Activated CD4-positive, alpha-beta T cell treated with anti-CD3 and anti-CD28 coated beads for 36 hours (primary cell): ENCODE data around the gene HRH2. TPM values are rescaled to one million over a fixed set of nuclear protein-coding genes. Genes with fewer than 3 reads are reported as not detected.
"Not testable (repeated sequence)": the region's sequence is repeated elsewhere in the genome, so short reads cannot be mapped to it uniquely, and the experiment has no call there.

Experiments used
- ATAC-seq: fragments of 200-7000 bp; cut with Tn5 transposase; one replicate; pipeline ENCODE4 v1.10.0; 2021; ENCODE audit warnings: mild to moderate bottlenecking, moderate library complexity
- CTCF ChIA-PET: fragments of 350-600 bp; sonication (Branson Sonifier 250); formaldehyde crosslinking; loops from one replicate; lab custom pipeline; 2021; ENCODE audit warnings: antibody characterized with exemption; lab: Charles Lee
- POLR2A ChIA-PET: fragments of 350-600 bp; sonication (Branson Sonifier 250); formaldehyde crosslinking; loops from one replicate; lab custom pipeline; 2021; ENCODE audit warnings: antibody characterized with exemption, inconsistent platforms; lab: Charles Lee
- DNase-seq: peaks from one replicate; pipeline ENCODE4 v3.0.0-alpha.2; 2020
- H3K27ac Mint-ChIP-seq: one replicate; pipeline ENCODE4 v1.8.0; 2021; ENCODE audit warnings: mixed read lengths
- H3K27me3 Mint-ChIP-seq: one replicate; pipeline ENCODE4 v1.8.0; 2021; ENCODE audit warnings: mixed read lengths
- H3K36me3 Mint-ChIP-seq: one replicate; pipeline ENCODE4 v1.8.0; 2021; ENCODE audit warnings: low read depth, mixed read lengths
- H3K4me1 Mint-ChIP-seq: one replicate; pipeline ENCODE4 v1.8.0; 2021; ENCODE audit warnings: mixed read lengths
- H3K4me3 Mint-ChIP-seq: one replicate; pipeline ENCODE4 v1.8.0; 2021; ENCODE audit warnings: mild to moderate bottlenecking, moderate library complexity, mixed read lengths
- H3K9me3 Mint-ChIP-seq: one replicate; pipeline ENCODE4 v1.8.0; 2021; ENCODE audit warnings: low read depth, mixed read lengths
- intact Hi-C, 2 experiments: fragments of 100-400 bp; cut with DNase I in 1 of 2; cut with micrococcal nuclease in 1 of 2; formaldehyde crosslinking; loops; one replicate each; pipeline versions ENCODE4 v1.14.2 to v1.15.1; 2022 to 2024; cut with DNase I, micrococcal nuclease
- total RNA-seq, 2 experiments: library from RNA; stranded (reverse); gene quantifications; one replicate each; pipeline ENCODE4 v1.2.3, GENCODE V29; 2021

Gene HRH2
- total RNA-seq, 2 experiments from 2014 or later: 12.3 to 16.9 TPM

GRCh38 chr5:175649967-175650366 lies 7.9 kb upstream of the HRH2 start:
- Mint-ChIP-seq H3K36me3 (peaks cover 14% of the 10 kb centered on the region), H3K4me1 (peaks cover 58% of the 10 kb centered on the region), H3K9me3 (peaks cover 18% of the 10 kb centered on the region), H3K27me3 (no peaks in the 10 kb centered on the region), H3K4me3 (no peak overlapping the region), H3K27ac (no peak overlapping the region)
- CTCF ChIA-PET: interaction anchor here (1.4 kb wide), 1 partner anchor 116 kb away, joined by 5 read pairs; no protein-coding TSS in a partner anchor
- intact Hi-C loops: loop anchor here (5.0 kb wide), 3 partner anchors 47 to 887 kb away; partner anchors contain the start of genes RNF44 (in 1 of the 2) and SFXN1 (in 1 of the 2)
- no peak for ATAC-seq
- no peak for DNase-seq
- POLR2A ChIA-PET: no interaction called here

- peaks cover 64% of the 10 kb centered on the region for H3K4me1 Mint-ChIP-seq
- H3K9me3 Mint-ChIP-seq: peaks cover 18% of the 10 kb centered on the region
- H3K27me3 Mint-ChIP-seq, DNase-seq, POLR2A ChIA-PET, H3K4me3 Mint-ChIP-seq, ATAC-seq: not testable (repeated sequence)
- intact Hi-C loops: loop anchor here (5.0 kb wide), 3 partner anchors 47 to 887 kb away; partner anchors contain the start of genes RNF44 (in 1 of the 2) and SFXN1 (in 1 of the 2)
- CTCF ChIA-PET: interaction anchor here (0.8 to 1.4 kb wide), 5 partner anchors 40 to 186 kb away, joined by 3 to 5 read pairs (median 3); no protein-coding TSS in a partner anchor
- peaks cover 14% of the 10 kb centered on the region for H3K36me3 Mint-ChIP-seq
- H3K27ac Mint-ChIP-seq: peak overlapping the region; percentile 89
These were observed 7.3 kb upstream of the HRH2 start for GRCh38 chr5:175650430-175651205.

GRCh38 chr5:175652741-175653663 lies 4.9 kb upstream of the HRH2 start:
- H3K4me1 Mint-ChIP-seq: peaks cover 75% of the 10 kb centered on the region
- H3K27ac Mint-ChIP-seq: peak overlapping the region; percentile 89
- no peaks in the 10 kb centered on the region for H3K27me3 Mint-ChIP-seq
- H3K4me3 Mint-ChIP-seq: peak overlapping the region; percentile 51
- ChIA-PET POLR2A (interaction anchor here (0.7 to 0.8 kb wide), 3 partner anchors 119 to 721 kb away, joined by 3 to 4 read pairs (median 3); no protein-coding TSS in a partner anchor), CTCF (interaction anchor here (0.7 to 2.3 kb wide), 5 partner anchors 15 to 136 kb away, joined by 3 to 5 read pairs (median 3); no protein-coding TSS in a partner anchor)
- intact Hi-C loops: loop anchor here (1.0 to 5.0 kb wide), 8 partner anchors 36 to 884 kb away; partner anchors contain the start of genes SFXN1 (in 2 of the 2) and RNF44 (in 1 of the 2)
- DNase-seq: peak; percentile 89
- peaks cover 16% of the 10 kb centered on the region for H3K9me3 Mint-ChIP-seq
- ATAC-seq: peak; percentile 72
- peaks cover 14% of the 10 kb centered on the region for H3K36me3 Mint-ChIP-seq

- peaks cover 12% of the 10 kb centered on the region for H3K9me3 Mint-ChIP-seq
- ChIA-PET POLR2A (interaction anchor here (1.0 kb wide), 1 partner anchor 173 kb away, joined by 3 read pairs; no protein-coding TSS in a partner anchor), CTCF (interaction anchor here (1.4 to 2.3 kb wide), 2 partner anchors 76 to 136 kb away, joined by 3 to 5 read pairs; no protein-coding TSS in a partner anchor)
- no peak for DNase-seq
- no peak for ATAC-seq
- H3K4me3 Mint-ChIP-seq: peak overlapping the region; percentile 51
- peaks cover 16% of the 10 kb centered on the region for H3K36me3 Mint-ChIP-seq
- no peaks in the 10 kb centered on the region for H3K27me3 Mint-ChIP-seq
- peak overlapping the region; percentile 89 for H3K27ac Mint-ChIP-seq
- intact Hi-C loops: loop anchor here (1.0 to 5.0 kb wide), 8 partner anchors 37 to 884 kb away; partner anchors contain the start of genes SFXN1 (in 2 of the 2) and RNF44 (in 1 of the 2)
- H3K4me1 Mint-ChIP-seq: peaks cover 77% of the 10 kb centered on the region
These were observed 4.1 kb upstream of the HRH2 start for GRCh38 chr5:175653763-175654162.

- Mint-ChIP-seq H3K4me3 (no peak overlapping the region), H3K36me3 (peaks cover 12% of the 10 kb centered on the region), H3K9me3 (peaks cover 9% of the 10 kb centered on the region), H3K27ac (peak overlapping the region; percentile 89), H3K4me1 (peaks cover 80% of the 10 kb centered on the region), H3K27me3 (no peaks in the 10 kb centered on the region)
- ATAC-seq (no peak), DNase-seq (no peak)
- ChIA-PET CTCF (interaction anchor here (0.6 to 2.3 kb wide), 7 partner anchors 10 to 137 kb away, joined by 3 to 5 read pairs (median 3); no protein-coding TSS in a partner anchor), POLR2A (interaction anchor here (1.0 kb wide), 1 partner anchor 174 kb away, joined by 3 read pairs; no protein-coding TSS in a partner anchor)
- intact Hi-C loops: loop anchor here (5.0 kb wide), 3 partner anchors 43 to 883 kb away; partner anchors contain the start of genes RNF44 (in 1 of the 2) and SFXN1 (in 1 of the 2)
These were observed 3.5 kb upstream of the HRH2 start for GRCh38 chr5:175654339-175654738.

- Mint-ChIP-seq H3K27ac (peak overlapping the region; percentile 89), H3K4me1 (peaks cover 83% of the 10 kb centered on the region), H3K9me3 (peaks cover 9% of the 10 kb centered on the region), H3K36me3 (peaks cover 15% of the 10 kb centered on the region), H3K4me3 (no peak overlapping the region), H3K27me3 (no peaks in the 10 kb centered on the region)
- DNase-seq: peak; percentile 32
- intact Hi-C loops: loop anchor here (5.0 kb wide), 3 partner anchors 42 to 882 kb away; partner anchors contain the start of genes RNF44 (in 1 of the 2) and SFXN1 (in 1 of the 2)
- ChIA-PET POLR2A (interaction anchor here (1.0 kb wide), 1 partner anchor 174 kb away, joined by 3 read pairs; no protein-coding TSS in a partner anchor), CTCF (interaction anchor here (0.6 to 2.3 kb wide), 6 partner anchors 10 to 137 kb away, joined by 3 to 5 read pairs (median 3); no protein-coding TSS in a partner anchor)
- ATAC-seq: peak; percentile 8
These were observed 3.1 kb upstream of the HRH2 start for GRCh38 chr5:175654807-175655206.

- Mint-ChIP-seq H3K27ac (peak overlapping the region; percentile 56), H3K4me3 (no peak overlapping the region), H3K36me3 (peaks cover 17% of the 10 kb centered on the region), H3K4me1 (peaks cover 84% of the 10 kb centered on the region), H3K27me3 (no peaks in the 10 kb centered on the region), H3K9me3 (peaks cover 7% of the 10 kb centered on the region)
- intact Hi-C loops: no loop called here
- DNase-seq (no peak), ATAC-seq (no peak)
- CTCF ChIA-PET: interaction anchor here (0.6 to 1.2 kb wide), 2 partner anchors 126 to 980 kb away, joined by 4 read pairs; no protein-coding TSS in a partner anchor
- POLR2A ChIA-PET: no interaction called here
These were observed 2.5 kb upstream of the HRH2 start for GRCh38 chr5:175655411-175655810.

- intact Hi-C loops: no loop called here
- ATAC-seq (no peak), DNase-seq (no peak)
- POLR2A ChIA-PET: no interaction called here
- H3K9me3 Mint-ChIP-seq: no peaks in the 10 kb centered on the region
- no peaks in the 10 kb centered on the region for H3K27me3 Mint-ChIP-seq
- H3K27ac Mint-ChIP-seq: no peak overlapping the region
- CTCF ChIA-PET: interaction anchor here (1.0 kb wide), 2 partner anchors 39 to 118 kb away, joined by 3 to 4 read pairs; no protein-coding TSS in a partner anchor
- H3K4me1 Mint-ChIP-seq: peaks cover 75% of the 10 kb centered on the region
- peaks cover 18% of the 10 kb centered on the region for H3K36me3 Mint-ChIP-seq
- peak overlapping the region; percentile 93 for H3K4me3 Mint-ChIP-seq
These were observed 905 bp upstream of the HRH2 start for GRCh38 chr5:175656966-175657365.

GRCh38 chr5:175658299-175659145 lies 651 bp downstream of the HRH2 start:
- CTCF ChIA-PET: interaction anchor here (0.5 to 1.2 kb wide), 5 partner anchors 38 to 1318 kb away, joined by 3 to 4 read pairs (median 4); no protein-coding TSS in a partner anchor
- intact Hi-C loops: loop anchor here in 1 of 2 experiments (1.0 kb wide), 2 partner anchors 124 to 180 kb away; partner anchors contain the start of gene SFXN1
- peak overlapping the region; percentile 83 for H3K4me3 Mint-ChIP-seq
- H3K36me3 Mint-ChIP-seq: peaks cover 27% of the 10 kb centered on the region
- POLR2A ChIA-PET: no interaction called here
- H3K27me3 Mint-ChIP-seq: no peaks in the 10 kb centered on the region
- DNase-seq: peak; percentile 59
- peaks cover 75% of the 10 kb centered on the region for H3K4me1 Mint-ChIP-seq
- H3K9me3 Mint-ChIP-seq: no peaks in the 10 kb centered on the region
- peak; percentile 14 for ATAC-seq
- peak overlapping the region; percentile 73 for H3K27ac Mint-ChIP-seq
